ENCODE results near the gene TMEM115. TPM values are rescaled to one million over a fixed set of nuclear protein-coding genes. Genes with fewer than 3 reads are reported as not detected.

The TMEM115 gene
- total and polyA plus RNA-seq, 9 of the 15 experiments (the other 6 are each of a cell fraction or from before 2014, with no cell fraction given), result 1.6 to 26.9 (median 14.1) TPM

GRCh38 chr3:50327129-50327528 lies 32.2 kb downstream of the TMEM115 start:
- Histone ChIP-seq H3K36me3 (ENCODE audit: control insufficient read depth, insufficient read depth, low read length) (peaks cover 55% of the 10 kb centered on the region; the same call in 2 of the 3 replicates), H3K9me1 (ENCODE audit: control insufficient read depth, insufficient read depth, low read length) (no peaks in the 10 kb centered on the region), H3K27me3 (ENCODE audit: control insufficient read depth in 2 of 2, insufficient read depth in 2 of 2, low read length in 2 of 2) (no peaks in the 10 kb centered on the region), H3K79me2 (ENCODE audit: control insufficient read depth, insufficient read depth, low read length) (peaks cover 20% of the 10 kb centered on the region), H3K4me3 (peak overlapping the region; percentile 84), H3K9me3 (replicated peaks; ENCODE audit: control insufficient read depth, insufficient read depth, low read depth, low read length) (no peaks in the 10 kb centered on the region), H3K4me2 (ENCODE audit: insufficient read depth, low read length) (peak overlapping the region; percentile 86), H4K20me1 (replicated peaks; ENCODE audit: control insufficient read depth, insufficient read depth, low read length) (0 out of 2 replicates have a peak, but pooled peaks cover 4% of the 10 kb centered on the region), H3K9ac (ENCODE audit: insufficient read depth in 1 of 2, low read depth in 2 of 2, low read length in 2 of 2) (peak overlapping the region; percentile 78 to 98), H3K4me1 (replicated peaks in 1 of 2; ENCODE audit: control insufficient read depth in 2 of 2, insufficient read depth in 2 of 2, low read length in 2 of 2) (peaks cover 13 to 35% of the 10 kb centered on the region in 2 experiments; a peak in 4 of 5 replicates), H3K27ac (ENCODE audit: extremely low read depth, low read depth, low read length) (peak overlapping the region; percentile 54), H2AFZ (ENCODE audit: low read depth, low read length) (no peak overlapping the region)
- in situ Hi-C loops (cut with MboI), result no loop called here
- no peak for ATAC-seq
- ChIA-PET POLR2A (interaction anchor here (0.7 to 2.1 kb wide), 4 partner anchors 10 to 35 kb away, joined by 3 to 31 read pairs (median 4); no protein-coding TSS in a partner anchor), CTCF (ENCODE audit: low intra/inter-chr PET ratio) (no interaction called here)
- no peak for DNase-seq (ENCODE audit: extremely low read depth in 1 of 4, low spot score in 3 of 4)
- intact Hi-C loops (cut with micrococcal nuclease), result no loop called here
- no peak for FAIRE-seq
- TF ChIP-seq ZNF121 (CRISPR knock-in tag; conservative IDR thresholded peaks at IDR 0.05) (no peak), EP300 (IDR thresholded peaks at IDR 0.05; ENCODE audit: low read length) (no peak)
- BruUV-seq (replicated peaks), result no TSS peak
- 27% methylated on average over 4 of the region's 4 CpGs for WGBS (ENCODE audit: insufficient coverage, low coverage, missing lambda C conversion rate)

GRCh38 chr3:50326182-50326541 lies 33.2 kb downstream of the TMEM115 start:
- no peak overlapping the region for H3K9ac ChIP-seq (ENCODE audit: insufficient read depth in 1 of 2, low read depth in 2 of 2, low read length in 2 of 2)
- H3K4me2 ChIP-seq (ENCODE audit: insufficient read depth, low read length), result no peak overlapping the region
- FAIRE-seq, result no peak
- intact Hi-C loops (cut with micrococcal nuclease), result no loop called here
- ATAC-seq, result no peak
- H3K4me1 ChIP-seq (replicated peaks in 1 of 2; ENCODE audit: control insufficient read depth in 2 of 2, insufficient read depth in 2 of 2, low read length in 2 of 2), result peaks cover 16 to 40% of the 10 kb centered on the region in 2 experiments; a peak in 4 of 5 replicates
- WGBS (ENCODE audit: insufficient coverage, low coverage, missing lambda C conversion rate), result 85% methylated on average over 6 of the region's 8 CpGs
- 0 out of 2 replicates have a peak, but pooled peaks cover 4% of the 10 kb centered on the region for H4K20me1 ChIP-seq (replicated peaks; ENCODE audit: control insufficient read depth, insufficient read depth, low read length)
- no peaks in the 10 kb centered on the region for H3K27me3 ChIP-seq (ENCODE audit: control insufficient read depth in 2 of 2, insufficient read depth in 2 of 2, low read length in 2 of 2)
- peaks cover 14% of the 10 kb centered on the region for H3K79me2 ChIP-seq (ENCODE audit: control insufficient read depth, insufficient read depth, low read length)
- BruUV-seq (replicated peaks), result no TSS peak
- no peak overlapping the region for H3K27ac ChIP-seq (ENCODE audit: extremely low read depth, low read depth, low read length)
- no peak overlapping the region for H3K4me3 ChIP-seq
- H2AFZ ChIP-seq (ENCODE audit: low read depth, low read length), result no peak overlapping the region
- no peaks in the 10 kb centered on the region for H3K9me3 ChIP-seq (replicated peaks; ENCODE audit: control insufficient read depth, insufficient read depth, low read depth, low read length)
- ChIA-PET POLR2A (interaction anchor here (0.6 kb wide), 2 partner anchors 11 to 39 kb away, joined by 3 read pairs; no protein-coding TSS in a partner anchor), CTCF (ENCODE audit: low intra/inter-chr PET ratio) (no interaction called here)
- peaks cover 46% of the 10 kb centered on the region; the same call in 2 of the 3 replicates for H3K36me3 ChIP-seq (ENCODE audit: control insufficient read depth, insufficient read depth, low read length)
- DNase-seq (ENCODE audit: extremely low read depth in 1 of 4, low spot score in 3 of 4), result no peak
- no peak for TF ChIP-seq HCFC1 (IDR thresholded peaks at IDR 0.05; ENCODE audit: low read depth, low read length)
- TF ChIP-seq POLR2AphosphoS5 (IDR thresholded peaks at IDR 0.05; ENCODE audit: control insufficient read depth, insufficient read depth, low read depth, low read length), result no peak
- no peak for TF ChIP-seq JUNB (CRISPR knock-in tag; conservative IDR thresholded peaks at IDR 0.05)
- no peak for TF ChIP-seq HNRNPLL (IDR thresholded peaks at IDR 0.05; ENCODE audit: low read depth, low read length, poor library complexity, severe bottlenecking)
- H3K9me1 ChIP-seq (ENCODE audit: control insufficient read depth, insufficient read depth, low read length), result no peaks in the 10 kb centered on the region
- in situ Hi-C loops (cut with MboI), result no loop called here
